GM18951 (cell line): ENCODE results near the gene GPNMB.

ENCODE experiments used
- POLR2A ChIP-seq: IDR thresholded peaks from 4 replicates; pipeline ENCODE4 v1.6.1; 2011; ENCODE audit warnings: mild to moderate bottlenecking; ENCODE audit not compliant: insufficient read length, insufficient read depth; ENCODE audit errors: extremely low read depth
- in situ Hi-C: fragments of 300-500 bp; cut with MboI; formaldehyde crosslinking; loops from one replicate; pipeline ENCODE4 v1.12.0; 2022; ENCODE audit warnings: low sequenced_read_pairs, mixed read lengths, inconsistent platforms; ENCODE audit not compliant: unreplicated experiment

The GPNMB gene

GRCh38 chr7:23267357-23267756, 20.8 kb downstream of the GPNMB start:
- TF ChIP-seq POLR2A, result no peak
- in situ Hi-C loops, result no loop called here

- in situ Hi-C loops, result no loop called here
- no peak for TF ChIP-seq POLR2A
Measured at GRCh38 chr7:23268167-23268566, 21.6 kb downstream of the GPNMB start.

GRCh38 chr7:23268746-23269145, 22.2 kb downstream of the GPNMB start:
- in situ Hi-C loops, result no loop called here
- TF ChIP-seq POLR2A, result no peak

DNA sequence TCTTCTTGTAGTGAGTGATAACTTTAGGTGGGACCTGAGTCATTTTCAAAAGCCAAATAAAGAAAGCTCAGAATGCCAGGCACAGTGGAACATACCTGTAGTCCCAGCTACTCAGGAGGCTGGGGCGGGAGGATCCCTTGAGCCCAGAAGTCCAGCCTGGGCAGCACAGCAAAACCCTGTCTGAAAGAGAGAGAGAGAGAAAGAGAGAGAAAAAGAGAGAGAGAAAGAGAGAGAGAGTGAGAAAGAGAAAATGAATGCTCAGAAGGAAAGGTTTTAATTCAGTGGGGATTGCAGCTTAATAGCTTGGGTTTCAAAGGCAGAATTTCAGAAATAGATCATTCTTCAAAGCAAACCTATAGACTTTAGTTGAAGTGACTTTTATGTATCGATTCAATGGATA, 25.7 kb downstream of the GPNMB start:
- no peak for TF ChIP-seq POLR2A
- in situ Hi-C loops, result no loop called here

DNA sequence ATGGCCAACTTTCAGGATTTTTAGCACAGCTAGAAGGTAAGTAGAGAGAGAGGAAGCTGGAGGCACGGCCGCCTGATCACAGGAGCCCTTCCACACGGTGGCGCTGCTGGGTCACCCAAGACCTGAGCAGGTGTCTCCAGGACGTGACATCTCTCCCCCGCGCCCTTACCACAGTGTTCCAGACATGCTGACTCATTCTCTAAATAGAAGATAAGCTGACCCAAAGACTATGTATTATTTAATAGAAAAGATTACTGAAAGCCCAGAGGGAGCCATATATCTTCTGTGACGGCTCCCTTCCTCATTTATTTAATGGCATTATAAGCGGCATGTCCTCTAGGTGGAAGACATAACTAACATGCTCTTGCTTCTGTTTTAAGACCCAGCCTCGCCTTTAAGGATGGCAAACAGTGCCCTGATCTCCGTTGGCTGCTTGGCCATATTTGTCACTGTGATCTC, 26.6 kb downstream of the GPNMB start:
- TF ChIP-seq POLR2A, result peak; percentile 46
- in situ Hi-C loops, result no loop called here

- TF ChIP-seq POLR2A, result no peak
- in situ Hi-C loops, result loop anchor here (25.0 kb wide), 1 partner anchor 436 kb away; the partner anchor contains the start of gene STK31
Measured at GRCh38 chr7:23275912-23276311, 29.3 kb downstream of the GPNMB start.

GRCh38 chr7:23276376-23276775, 29.8 kb downstream of the GPNMB start:
- TF ChIP-seq POLR2A, result no peak
- in situ Hi-C loops, result loop anchor here (25.0 kb wide), 1 partner anchor 436 kb away; the partner anchor contains the start of gene STK31

DNA sequence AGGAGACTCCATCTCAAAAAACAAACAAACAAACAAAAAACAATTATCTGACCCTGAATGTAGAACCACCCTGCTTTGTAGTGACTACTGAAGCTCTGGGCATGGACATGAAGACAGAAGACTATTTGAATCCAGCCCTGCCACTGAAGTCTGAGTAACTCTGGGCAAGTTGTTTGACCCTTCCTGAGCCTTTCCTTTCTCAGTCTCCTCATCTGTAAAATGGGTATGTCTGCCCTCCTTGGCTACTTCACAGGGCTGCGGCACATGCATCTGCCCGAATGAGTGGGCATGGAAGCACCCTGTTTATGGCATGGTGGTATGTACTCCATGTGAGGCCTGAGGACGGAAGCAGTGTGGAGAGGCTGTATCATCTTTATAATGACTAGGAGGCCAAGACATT, 30.4 kb downstream of the GPNMB start:
- no peak for TF ChIP-seq POLR2A
- in situ Hi-C loops, result loop anchor here (25.0 kb wide), 1 partner anchor 435 kb away; the partner anchor contains the start of gene STK31

DNA sequence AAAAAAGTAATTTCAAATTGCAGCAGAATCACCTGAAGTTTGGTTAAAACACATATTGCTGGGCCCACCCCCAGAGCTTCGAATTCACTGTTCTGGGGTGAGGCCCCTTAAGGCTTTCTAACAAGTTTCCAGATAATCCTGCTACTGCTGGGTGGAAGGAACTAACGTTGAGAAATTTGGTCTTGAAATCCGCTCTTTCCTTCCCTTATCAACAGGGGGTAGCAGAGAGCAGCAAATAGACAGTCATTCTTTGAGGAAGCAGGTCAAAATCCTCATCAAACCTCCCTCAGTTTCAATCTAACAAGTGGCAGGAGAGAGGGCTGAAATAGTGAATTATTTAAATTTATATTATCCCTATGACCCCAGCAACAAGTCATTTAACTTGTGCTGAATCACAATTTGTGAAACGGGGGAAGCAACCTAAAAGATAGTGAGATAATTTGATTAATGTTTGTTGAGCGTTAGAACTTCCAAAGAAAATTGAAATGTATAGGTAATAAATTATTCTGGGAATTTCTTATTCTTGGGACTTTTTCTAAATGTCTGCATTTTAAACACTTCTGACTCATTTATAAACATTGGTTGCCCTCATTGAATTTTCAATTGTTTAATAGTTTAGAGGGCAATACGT, 30.9 kb downstream of the GPNMB start:
- in situ Hi-C loops, result loop anchor here (25.0 kb wide), 1 partner anchor 435 kb away; the partner anchor contains the start of gene STK31
- TF ChIP-seq POLR2A, result no peak

DNA sequence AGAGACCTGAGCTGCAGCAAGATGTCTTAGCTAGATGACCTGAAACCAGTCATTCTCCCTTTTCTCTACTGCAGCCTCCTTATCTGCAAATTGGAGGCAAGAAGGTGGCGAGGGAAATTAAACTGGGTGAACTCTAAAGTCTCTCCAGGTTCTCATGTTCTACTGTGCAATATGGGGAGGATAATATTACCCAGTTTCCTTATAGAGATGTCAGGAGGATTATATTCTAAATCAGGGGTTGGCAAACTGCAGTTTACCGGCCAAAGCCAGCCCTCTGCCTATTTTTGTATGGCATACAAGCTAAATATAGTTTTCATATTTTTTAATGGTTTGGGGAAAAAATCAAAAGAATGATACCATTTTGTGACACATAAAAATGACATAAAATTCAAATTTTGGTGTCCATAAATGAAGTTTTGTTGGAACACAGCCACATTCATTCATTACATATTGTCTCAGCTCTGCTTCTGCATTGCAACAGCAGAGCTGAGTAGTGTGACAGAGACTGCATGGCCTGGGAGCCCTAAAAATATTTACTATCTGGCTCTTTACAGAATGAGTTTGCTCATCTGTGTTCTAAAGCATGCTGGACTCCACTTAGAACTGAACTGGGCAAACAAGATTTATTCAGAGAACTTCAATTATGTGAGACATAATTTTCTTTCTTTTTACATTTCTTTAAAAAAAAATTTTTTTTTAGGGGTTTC, 33.4 kb downstream of the GPNMB start:
- no peak for TF ChIP-seq POLR2A
- in situ Hi-C loops, result loop anchor here (25.0 kb wide), 1 partner anchor 432 kb away; the partner anchor contains the start of gene STK31

DNA sequence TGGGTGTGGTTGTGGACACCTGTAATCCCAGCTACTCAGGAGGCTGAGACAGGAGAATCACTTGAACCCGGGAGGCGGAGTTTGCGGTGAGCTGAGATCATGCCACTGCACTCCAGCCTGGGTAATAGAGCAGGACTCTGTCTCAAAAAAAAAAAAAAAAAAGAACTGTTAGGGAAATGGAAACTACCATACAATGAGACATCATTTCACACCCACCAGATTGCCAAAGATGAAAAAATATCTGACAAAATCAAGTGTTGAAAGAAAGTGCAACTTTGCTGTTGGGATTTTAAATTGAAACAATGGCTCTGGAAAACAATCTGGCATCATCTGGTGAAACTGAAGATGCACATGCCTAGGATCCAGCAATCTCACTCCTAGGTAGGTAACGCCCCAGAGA, 36.5 kb downstream of the GPNMB start:
- in situ Hi-C loops, result loop anchor here (25.0 kb wide), 1 partner anchor 429 kb away; the partner anchor contains the start of gene STK31
- no peak for TF ChIP-seq POLR2A

- in situ Hi-C loops, result loop anchor here (25.0 kb wide), 1 partner anchor 427 kb away; the partner anchor contains the start of gene STK31
- no peak for TF ChIP-seq POLR2A
Measured at GRCh38 chr7:23284871-23285270, 38.3 kb downstream of the GPNMB start.
